Suprapubic skin (tissue), 4 donors: ENCODE results near the gene TIMM23. TPM values are rescaled to one million over a fixed set of nuclear protein-coding genes. Genes with fewer than 3 reads are reported as not detected.

Experiments
- DNase-seq, 2 donors: peaks; one replicate each; pipeline ENCODE4 v3.0.0-alpha.2; 2019; ENCODE audit warnings: low spot score in 2 of 2
- H3K27ac ChIP-seq: fragments of 200-600 bp; sonication (generic); one replicate; pipeline ENCODE4 v1.5.1; 2019
- H3K27me3 ChIP-seq: fragments of 200-600 bp; sonication (generic); one replicate; pipeline ENCODE4 v1.5.1; 2019
- H3K36me3 ChIP-seq: fragments of 200-600 bp; sonication (generic); one replicate; pipeline ENCODE4 v1.5.1; 2019
- H3K4me1 ChIP-seq: fragments of 200-600 bp; sonication (generic); one replicate; pipeline ENCODE4 v1.5.1; 2019
- H3K4me3 ChIP-seq: fragments of 200-600 bp; sonication (generic); one replicate; pipeline ENCODE4 v1.5.1; 2019; ENCODE audit warnings: mild to moderate bottlenecking
- H3K9me3 ChIP-seq: fragments of 200-600 bp; sonication (generic); one replicate; pipeline ENCODE4 v1.5.1; 2019
- CTCF ChIP-seq, 2 donors: fragments of 200-600 bp in 1 of 2; fragments of 450-650 bp in 1 of 2; sonication (generic) in 1 of 2; IDR thresholded peaks; one replicate each; pipeline ENCODE4 v1.5.1; 2016 to 2019; ENCODE audit warnings: antibody characterized with exemption in 2 of 2, mild to moderate bottlenecking in 1 of 2, moderate library complexity in 1 of 2
- EP300 ChIP-seq: sonication (generic); formaldehyde crosslinking; IDR thresholded peaks from one replicate; pipeline ENCODE4 v1.6.1; 2017; ENCODE audit warnings: antibody characterized with exemption
- POLR2A ChIP-seq, 2 donors: fragments of 450-650 bp; IDR thresholded peaks; one replicate each; pipeline ENCODE4 v1.6.1; 2017; ENCODE audit warnings: antibody characterized with exemption in 2 of 2, mild to moderate bottlenecking in 2 of 2, moderate library complexity in 2 of 2
- POLR2AphosphoS5 ChIP-seq, 3 donors: sonication (generic); formaldehyde crosslinking; IDR thresholded peaks; one replicate each; pipeline ENCODE4 v1.6.1; 2017; ENCODE audit warnings: antibody characterized with exemption in 3 of 3
- WGBS: methylation state at CpG from one replicate; pipeline ENCODE4 v1.1.5; 2018; 5-methylcytosine and 5-hydroxymethylcytosine counted together
- total RNA-seq, 4 donors: library from RNA; depleted of rRNA; stranded (reverse); fragments of >200 nt; gene quantifications; one replicate each; pipeline ENCODE4 v1.1.0, GENCODE V29; 2016

Gene TIMM23
- total RNA-seq, 4 donors from 2014 or later = 35.3 to 72.3 (median 57.6) TPM

DNA sequence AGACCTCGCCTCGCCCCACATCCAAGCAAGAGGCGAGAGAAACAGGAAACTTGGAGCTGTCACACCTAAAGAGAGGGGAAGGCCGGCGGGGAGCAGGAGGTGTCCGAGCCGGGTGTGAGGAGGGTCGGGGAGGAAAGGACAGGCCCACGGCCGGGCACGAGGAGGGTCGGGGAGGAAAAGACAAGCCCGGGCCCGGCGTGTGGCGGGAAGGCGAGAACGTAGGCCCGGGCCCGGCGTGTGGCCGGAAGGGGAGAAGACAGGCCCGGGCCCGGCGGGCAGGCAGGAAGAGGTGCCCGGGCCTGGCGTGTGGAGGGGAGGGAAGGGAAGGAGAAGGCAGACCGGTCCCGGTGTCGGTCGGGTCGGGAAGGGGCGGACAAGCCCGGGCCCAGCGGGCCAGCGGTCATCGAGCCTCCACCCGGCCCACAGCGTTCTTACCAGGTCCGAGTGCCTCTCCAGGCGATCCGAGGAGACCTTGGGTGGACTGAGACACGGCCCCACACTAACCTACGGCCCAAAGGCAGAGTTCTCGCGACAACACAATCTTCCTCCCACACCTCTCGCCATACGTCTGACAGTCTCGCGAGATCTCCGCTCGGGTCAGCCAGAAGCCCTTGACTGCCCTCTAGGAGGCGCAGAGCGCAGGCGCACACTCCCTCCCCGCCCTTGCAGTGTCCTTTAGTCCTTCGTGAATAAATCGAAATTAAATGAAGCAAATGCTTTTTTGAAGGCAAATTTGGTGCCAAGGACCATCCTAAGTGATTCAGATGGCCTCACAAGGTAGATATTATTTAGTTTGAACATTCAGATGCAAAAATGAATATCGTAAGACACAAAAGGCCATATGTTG lies 58.0 kb downstream of the TIMM23 start, which contains the start of gene NCOA4:
Gene NCOA4, minus strand, starts transcription at position 533 of the 847 bp plus-strand sequence. CDS start 13,943 bp downstream, outside the sequence.
- Histone ChIP-seq H3K36me3 (no peaks in the 10 kb centered on the region), H3K27me3 (no peaks in the 10 kb centered on the region), H3K9me3 (no peaks in the 10 kb centered on the region), H3K4me1 (peaks cover 48% of the 10 kb centered on the region), H3K27ac (peak within 1 kb of the TSS; percentile 94), H3K4me3 (peak within 1 kb of the TSS; percentile 69)
- TF ChIP-seq CTCF (IDR thresholded peaks at IDR 0.05) (peak; percentile 75 to 88), POLR2AphosphoS5 (IDR thresholded peaks at IDR 0.05) (peak in 2 of 3 donors; percentile 21 to 62), EP300 (no peak), POLR2A (IDR thresholded peaks at IDR 0.05) (peak in 1 of 2 donors; percentile 79)
- peak; percentile 98 to 99 for DNase-seq
- 2% methylated on average over 46 of the region's 59 CpGs for WGBS

DNA sequence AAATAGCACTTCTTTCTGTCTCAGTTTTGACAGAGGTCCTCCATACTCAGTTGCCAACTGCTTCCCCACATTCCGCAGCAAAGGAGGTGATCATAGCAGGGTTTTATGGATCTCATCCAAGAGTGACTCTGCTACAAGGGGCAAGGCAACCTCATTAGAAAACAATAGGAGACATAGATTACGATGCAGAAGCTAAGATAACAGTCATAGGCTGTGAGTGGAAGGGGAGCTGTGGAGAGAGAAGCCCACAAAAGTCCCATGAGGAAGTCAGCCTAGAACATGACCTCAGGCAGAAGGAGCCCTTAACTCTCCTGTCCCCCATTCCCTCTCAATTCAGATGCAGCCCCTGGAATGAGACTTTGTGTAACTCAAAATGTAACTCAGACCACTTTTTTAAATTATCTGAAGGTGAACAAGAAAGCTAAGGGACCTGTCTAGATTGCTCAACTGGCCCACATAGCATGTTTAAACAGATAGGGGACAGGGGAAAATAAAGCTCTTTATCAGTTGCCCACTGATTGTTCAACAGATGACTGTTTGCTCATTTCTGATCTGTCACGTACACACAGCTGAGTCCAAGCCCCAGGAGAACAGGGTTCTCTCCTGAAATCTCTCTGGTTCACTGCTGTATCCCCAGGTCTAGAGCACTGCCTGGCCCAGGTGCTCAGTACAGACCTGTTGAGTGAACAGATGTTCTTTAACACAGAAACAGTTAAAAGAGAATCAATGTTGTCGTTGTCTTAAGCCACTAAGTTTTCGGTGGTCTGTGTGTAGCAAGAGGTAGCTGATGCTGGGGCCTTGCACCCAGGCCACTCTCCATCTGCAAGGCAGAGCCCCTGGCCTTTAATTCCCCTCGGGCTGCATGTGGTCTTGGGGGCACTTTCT lies 59.6 kb downstream of the TIMM23 start:
- no peak overlapping the region for H3K27ac ChIP-seq
- H3K27me3 ChIP-seq = no peaks in the 10 kb centered on the region
- H3K4me3 ChIP-seq = no peak overlapping the region
- no peaks in the 10 kb centered on the region for H3K9me3 ChIP-seq
- DNase-seq = no peak
- H3K4me1 ChIP-seq = peaks cover 32% of the 10 kb centered on the region
- TF ChIP-seq EP300 (no peak), POLR2AphosphoS5 (IDR thresholded peaks at IDR 0.05) (no peak), CTCF (IDR thresholded peaks at IDR 0.05) (no peak), POLR2A (IDR thresholded peaks at IDR 0.05) (no peak)
- H3K36me3 ChIP-seq = no peaks in the 10 kb centered on the region
- WGBS = 84% methylated on average over 6 of the region's 6 CpGs

GRCh38 chr10:46033602-46034011 lies 61.3 kb downstream of the TIMM23 start:
- no peak for DNase-seq
- TF ChIP-seq EP300 (no peak), POLR2AphosphoS5 (IDR thresholded peaks at IDR 0.05) (no peak), POLR2A (IDR thresholded peaks at IDR 0.05) (no peak), CTCF (IDR thresholded peaks at IDR 0.05) (no peak)
- no peaks in the 10 kb centered on the region for H3K27me3 ChIP-seq
- H3K36me3 ChIP-seq = no peaks in the 10 kb centered on the region
- H3K4me3 ChIP-seq = no peak overlapping the region
- H3K9me3 ChIP-seq = no peaks in the 10 kb centered on the region
- no peak overlapping the region for H3K27ac ChIP-seq
- peaks cover 16% of the 10 kb centered on the region for H3K4me1 ChIP-seq

- no peaks in the 10 kb centered on the region for H3K9me3 ChIP-seq
These were observed 63.9 kb downstream of the TIMM23 start for GRCh38 chr10:46035923-46036849.

More at GRCh38 chr10:46035923-46036849, 63.9 kb downstream of the TIMM23 start:
- WGBS = 63% methylated on average over 8 of the region's 8 CpGs
- TF ChIP-seq CTCF (IDR thresholded peaks at IDR 0.05) = no peak
- TF ChIP-seq POLR2A (IDR thresholded peaks at IDR 0.05) = no peak
- no peak for TF ChIP-seq EP300
- TF ChIP-seq POLR2AphosphoS5 (IDR thresholded peaks at IDR 0.05) = no peak
- Histone ChIP-seq H3K4me1 (no peaks in the 10 kb centered on the region), H3K4me3 (no peak overlapping the region), H3K36me3 (no peaks in the 10 kb centered on the region), H3K27ac (no peak overlapping the region), H3K27me3 (no peaks in the 10 kb centered on the region)
- no peak for DNase-seq
